NCI-H2196 treated with DMSO at 0.1 percent for 48 hours (cell line): ENCODE data around the gene SREBF2.
"Not testable (repeated sequence)": the region's sequence is repeated elsewhere in the genome, so short reads cannot be mapped to it uniquely, and the experiment has no call there.

Source experiments
- DNase-seq: peaks from one replicate; lab custom pipeline; 2025; ENCODE audit not compliant: unreplicated experiment; lab: John Stamatoyannopoulos, UW

SREBF2 gene

DNA sequence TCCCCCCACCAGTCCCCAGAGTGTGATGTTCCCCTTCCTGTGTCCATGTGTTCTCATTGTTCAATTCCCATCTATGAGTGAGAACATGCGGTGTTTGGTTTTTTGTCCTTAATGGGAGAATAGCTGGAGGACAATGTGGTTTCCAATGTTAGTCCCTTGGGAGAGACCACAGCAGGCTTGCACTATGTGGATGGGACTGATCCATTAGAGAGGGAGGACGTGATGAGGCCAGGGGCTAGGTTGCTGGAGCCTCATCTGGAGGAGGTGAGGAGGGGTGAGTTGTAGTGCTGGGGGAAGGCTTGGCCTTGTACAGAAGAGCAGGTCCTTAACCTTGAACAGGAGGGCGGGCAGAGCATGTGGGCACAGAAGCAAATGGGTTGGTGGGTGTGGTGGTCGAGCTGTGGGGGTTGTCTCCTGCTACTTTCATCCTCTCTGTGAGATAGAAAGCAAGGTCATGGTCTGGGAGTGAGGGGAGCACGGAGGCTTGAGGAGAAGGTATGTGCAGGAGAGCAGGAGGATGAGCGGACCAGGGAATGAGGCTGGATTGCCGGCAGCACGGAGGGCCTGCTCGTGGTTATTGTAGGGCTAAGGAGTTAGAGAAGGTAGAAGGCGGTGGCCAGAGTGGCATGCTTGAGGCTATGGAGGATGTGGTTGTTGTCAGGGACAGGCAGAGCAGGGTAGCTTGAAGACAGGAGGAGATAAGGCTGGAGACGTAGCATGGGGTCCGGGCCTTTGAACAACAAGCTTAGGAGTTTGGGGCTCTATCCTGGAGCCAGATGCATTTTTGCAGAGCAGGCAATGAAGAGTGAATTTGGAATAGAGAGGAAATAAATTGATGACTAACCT is 11.2 kb upstream of the SREBF2 start:
- DNase-seq: no peak

- peak; percentile 20 for DNase-seq
Observed at GRCh38 chr22:41822317-41823057, 10.4 kb upstream of the SREBF2 start.

GRCh38 chr22:41823797-41824196 is 9.1 kb upstream of the SREBF2 start:
- no peak for DNase-seq

GRCh38 chr22:41825376-41825775 is 7.5 kb upstream of the SREBF2 start:
- no peak for DNase-seq

DNA sequence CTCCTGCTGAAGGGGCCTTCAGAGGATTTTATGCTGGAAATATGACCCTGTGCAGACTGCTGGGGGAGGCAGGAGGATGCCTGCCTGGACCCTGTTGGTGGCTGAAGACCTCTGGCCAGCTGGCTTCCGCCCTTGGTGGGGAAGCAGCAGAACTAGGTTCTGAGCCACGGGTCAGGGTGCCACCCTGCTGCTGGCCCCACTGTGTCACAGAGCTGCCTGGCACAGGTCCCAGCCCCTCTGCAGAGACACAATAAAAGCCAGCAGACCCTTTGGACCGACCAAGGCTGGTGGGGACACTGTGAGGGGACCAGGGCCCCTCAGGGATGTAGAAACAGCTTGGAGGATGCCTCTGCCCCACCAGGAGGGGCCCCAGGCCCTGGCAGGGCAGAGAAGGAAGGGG is 6.9 kb upstream of the SREBF2 start:
- no peak for DNase-seq

DNA sequence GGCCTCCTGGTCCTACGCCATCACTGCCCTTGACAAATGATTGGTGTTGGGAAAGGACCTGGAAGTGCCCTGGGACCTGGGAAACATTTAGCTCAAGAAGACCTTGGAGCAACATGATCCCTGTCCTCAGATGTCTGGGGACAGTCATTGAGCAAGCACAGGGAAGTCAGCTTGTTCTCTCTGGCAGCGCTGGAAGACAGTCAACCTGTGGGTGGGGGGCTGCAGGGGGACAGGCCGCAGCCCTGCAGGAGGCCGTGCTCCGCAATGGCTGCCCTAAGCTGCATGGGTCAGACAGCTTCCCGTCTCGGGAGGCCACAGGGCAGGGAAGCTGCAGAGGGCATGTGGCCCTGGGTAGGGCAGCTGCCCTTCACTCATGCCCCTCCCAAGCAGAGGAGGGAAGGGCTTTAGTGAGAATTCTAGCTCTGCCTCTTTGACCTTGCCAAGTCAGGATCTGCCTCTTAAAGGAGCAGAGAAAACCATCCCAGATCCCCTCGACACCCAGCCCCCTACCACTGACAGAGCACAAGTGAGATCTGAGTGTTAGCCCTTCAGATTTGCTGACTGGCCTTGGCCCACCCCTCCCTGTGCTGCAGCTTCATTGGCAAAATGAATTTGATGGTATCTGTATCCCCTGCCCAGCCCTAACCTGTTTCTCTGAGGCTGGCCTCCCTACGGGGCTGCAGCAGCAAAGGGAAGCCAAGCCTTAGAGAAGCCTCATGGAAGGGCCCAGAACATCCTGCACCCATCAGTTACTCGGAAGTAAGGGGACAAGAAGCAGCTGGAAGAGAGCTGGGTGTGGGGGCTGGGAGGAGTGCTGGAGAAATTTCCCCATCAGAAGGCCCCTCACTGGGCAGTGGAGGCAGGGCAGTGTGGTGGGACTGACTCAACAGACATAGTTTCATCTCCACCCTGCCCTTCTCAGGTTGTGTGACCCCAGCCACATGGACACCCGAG is 6.2 kb upstream of the SREBF2 start:
- DNase-seq: no peak

GRCh38 chr22:41827671-41828070 is 5.2 kb upstream of the SREBF2 start:
- DNase-seq: no peak

GRCh38 chr22:41828516-41828915 is 4.4 kb upstream of the SREBF2 start:
- peak; percentile 57 for DNase-seq

DNA sequence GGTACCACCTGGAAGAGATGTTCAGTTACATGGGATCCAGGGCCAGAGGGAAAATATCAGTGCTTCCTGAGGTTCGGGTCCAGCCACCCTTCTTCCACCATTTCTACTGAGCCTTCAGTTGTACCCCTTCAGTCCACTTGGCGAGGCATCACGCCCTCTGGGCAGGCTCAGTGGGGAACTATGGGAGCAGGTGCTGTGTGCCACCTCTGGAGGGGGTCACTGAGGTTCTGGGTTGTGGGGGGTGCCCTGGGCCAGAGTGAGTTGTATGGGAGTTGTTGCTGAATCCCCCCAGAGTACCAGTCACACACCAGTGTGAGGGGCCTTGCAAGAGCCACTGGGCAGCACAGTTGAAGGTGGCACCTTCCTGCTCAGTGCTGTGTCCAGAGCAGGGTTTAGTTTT is 2.7 kb upstream of the SREBF2 start:
- no peak for DNase-seq

DNA sequence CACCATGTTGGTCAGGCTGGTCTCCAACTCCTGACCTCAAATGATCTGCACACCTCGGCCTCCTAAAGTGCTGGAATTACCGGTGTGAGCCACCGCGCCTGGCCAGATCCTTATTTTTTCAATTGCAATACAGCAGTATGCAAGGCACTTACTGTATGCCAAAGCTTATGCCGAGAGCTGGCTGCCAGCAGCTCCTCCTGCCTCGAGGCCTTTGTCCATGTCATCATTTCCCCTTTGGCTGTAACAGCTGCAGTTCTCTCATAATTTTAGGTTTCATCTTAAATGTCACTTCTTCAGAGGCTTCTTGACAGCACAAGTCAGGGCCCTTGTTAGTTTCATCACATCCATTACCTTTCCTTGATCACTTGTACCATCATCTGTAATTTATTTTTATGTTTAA is 1.5 kb upstream of the SREBF2 start:
- DNase-seq: no peak

- no peak for DNase-seq
Observed at GRCh38 chr22:41831828-41832552, 915 bp upstream of the SREBF2 start.

- DNase-seq: no peak
Observed at GRCh38 chr22:41833369-41834004, 582 bp downstream of the SREBF2 start.

DNA sequence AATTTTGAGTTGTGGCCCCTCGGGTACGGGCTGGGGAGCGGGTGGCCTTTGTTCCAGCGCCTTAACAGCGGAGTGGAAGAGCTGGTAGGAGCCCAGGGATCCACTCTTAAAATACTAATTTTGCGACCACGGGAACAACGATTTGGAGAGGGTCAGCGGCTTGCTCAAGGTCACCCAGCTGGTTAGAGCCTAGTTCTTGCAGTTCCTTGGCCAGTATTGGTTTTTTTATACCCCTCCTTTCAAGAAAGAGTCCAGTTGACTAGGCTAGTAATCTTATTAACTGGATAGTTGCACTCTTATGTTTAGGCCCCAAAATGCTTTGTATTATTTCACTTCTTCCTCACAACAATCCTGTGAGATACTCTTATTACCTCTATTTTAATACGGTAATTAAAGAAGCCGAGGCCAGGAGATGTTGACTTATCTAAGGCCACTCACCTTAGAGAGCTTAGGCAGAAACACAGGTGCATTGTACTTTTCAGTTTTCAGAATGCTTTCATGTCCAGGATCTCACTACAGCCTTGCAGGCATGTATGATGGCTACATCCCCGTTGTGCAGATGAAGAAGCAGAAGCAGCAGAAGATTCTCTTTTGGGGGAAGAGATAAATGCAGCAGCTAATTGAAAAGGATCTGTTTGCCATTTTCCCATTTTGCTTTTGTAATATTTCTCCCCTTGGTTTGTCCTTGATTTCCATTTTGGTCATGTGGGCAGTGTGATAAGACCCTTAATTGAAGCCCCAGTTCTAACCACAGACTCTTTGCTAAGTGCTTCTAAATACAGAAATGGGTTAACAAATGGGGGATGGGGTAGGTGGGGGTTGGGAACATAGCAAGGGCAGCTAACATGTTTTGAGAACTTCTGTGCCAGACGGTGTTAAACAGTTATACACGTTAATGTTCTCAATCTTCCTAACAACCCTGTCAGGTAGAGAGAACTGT is 1.4 kb downstream of the SREBF2 start:
- DNase-seq: no peak

GRCh38 chr22:41835462-41835861 is 2.6 kb downstream of the SREBF2 start:
- DNase-seq: not testable (repeated sequence)

- no peak for DNase-seq
Observed at GRCh38 chr22:41836551-41836950, 3.6 kb downstream of the SREBF2 start.

- no peak for DNase-seq
Observed at GRCh38 chr22:41838842-41839618, 6.1 kb downstream of the SREBF2 start.

GRCh38 chr22:41840216-41840615 is 7.3 kb downstream of the SREBF2 start:
- no peak for DNase-seq

- DNase-seq: no peak
Observed at GRCh38 chr22:41841085-41841712, 8.3 kb downstream of the SREBF2 start.
